Measurements from ENCODE around the gene CIDEC. TPM values are rescaled to one million over a fixed set of nuclear protein-coding genes. Genes with fewer than 3 reads are reported as not detected.
A peak's percentile ranks its signal among the peaks of the same experiment; 100 is the strongest.

Gene CIDEC
- not detected in 2 replicates for total RNA-seq

- no peak for DNase-seq (ENCODE audit: low read depth in 2 of 2)
Measured at GRCh38 chr3:9879830-9880549, at the start of gene CIDEC. Gene CIDEC, minus strand, starts transcription at chr3:9880253. Its CDS starts 1,767 bp downstream, at chr3:9878486.

GRCh38 chr3:9928158-9928557 is 48.1 kb upstream of the CIDEC start:
- no peak for DNase-seq (ENCODE audit: low read depth in 2 of 2)

- no peak for DNase-seq (ENCODE audit: low read depth in 2 of 2)
Measured at GRCh38 chr3:9918261-9919038, 38.4 kb upstream of the CIDEC start.

- DNase-seq (ENCODE audit: low read depth in 2 of 2), result no peak
Measured at GRCh38 chr3:9917820-9918219, 37.8 kb upstream of the CIDEC start.

- peak; percentile 81 to 82 for DNase-seq (ENCODE audit: low read depth in 2 of 2)
Measured at GRCh38 chr3:9916734-9917680, 37.0 kb upstream of the CIDEC start, which contains the start of gene IL17RC. Gene IL17RC, plus strand, starts transcription at chr3:9917098. Its CDS starts 218 bp downstream, at chr3:9917316.

- DNase-seq (ENCODE audit: low read depth in 2 of 2), result peak in 1 of 2 donors; percentile 24
Measured at GRCh38 chr3:9916346-9916733, 36.3 kb upstream of the CIDEC start.

- DNase-seq (ENCODE audit: low read depth in 2 of 2), result peak; percentile 72 to 74
Measured at GRCh38 chr3:9915254-9916141, 35.4 kb upstream of the CIDEC start.

GRCh38 chr3:9914559-9915253 is 34.7 kb upstream of the CIDEC start:
- DNase-seq (ENCODE audit: low read depth in 2 of 2), result no peak

GRCh38 chr3:9914011-9914410 is 34.0 kb upstream of the CIDEC start:
- DNase-seq (ENCODE audit: low read depth in 2 of 2), result peak in 1 of 2 donors; percentile 52

- no peak for DNase-seq (ENCODE audit: low read depth in 2 of 2)
Measured at GRCh38 chr3:9913601-9914000, 33.5 kb upstream of the CIDEC start.

GRCh38 chr3:9912294-9912935 is 32.4 kb upstream of the CIDEC start:
- no peak for DNase-seq (ENCODE audit: low read depth in 2 of 2)

- DNase-seq (ENCODE audit: low read depth in 2 of 2), result no peak
Measured at GRCh38 chr3:9911863-9912262, 31.8 kb upstream of the CIDEC start.

GRCh38 chr3:9909221-9910013 is 29.4 kb upstream of the CIDEC start:
- DNase-seq (ENCODE audit: low read depth in 2 of 2), result no peak

GRCh38 chr3:9908286-9908685 is 28.2 kb upstream of the CIDEC start:
- no peak for DNase-seq (ENCODE audit: low read depth in 2 of 2)

GRCh38 chr3:9906480-9906879 is 26.4 kb upstream of the CIDEC start:
- DNase-seq (ENCODE audit: low read depth in 2 of 2), result no peak

GRCh38 chr3:9903904-9904303 is 23.9 kb upstream of the CIDEC start:
- DNase-seq (ENCODE audit: low read depth in 2 of 2), result no peak

- DNase-seq (ENCODE audit: low read depth in 2 of 2), result peak in 1 of 2 donors; percentile 44
Measured at GRCh38 chr3:9903238-9903624, 23.2 kb upstream of the CIDEC start.

- no peak for DNase-seq (ENCODE audit: low read depth in 2 of 2)
Measured at GRCh38 chr3:9902372-9903237, 22.6 kb upstream of the CIDEC start, which contains the start of gene IL17RE. Gene IL17RE, plus strand, starts transcription at chr3:9902848. Its CDS starts 85 bp downstream, at chr3:9902933.
